ENCODE measurements around the gene STARD4. TPM values are rescaled to one million over a fixed set of nuclear protein-coding genes. Genes with fewer than 3 reads are reported as not detected.
A peak's percentile ranks its signal among the peaks of the same experiment; 100 is the strongest.

Gene STARD4
- total RNA-seq, 2 experiments from 2014 or later, result 54.2 to 55.3 TPM

GRCh38 chr5:111518777-111519176, 6.4 kb upstream of the STARD4 start:
- ATAC-seq (no peak), DNase-seq (no peak)
- H3K27ac Mint-ChIP-seq, result peak overlapping the region; percentile 11
- H3K4me1 Mint-ChIP-seq, result peaks cover 5% of the 10 kb centered on the region
- no peak overlapping the region for H3K4me3 Mint-ChIP-seq
- intact Hi-C loops (cut with DNase I, micrococcal nuclease), result loop anchor here (10.0 kb wide), 2 partner anchors 364 to 784 kb away; partner anchors contain the start of gene SLC25A46 (in 1 of the 2)
- ChIA-PET CTCF (interaction anchor here (1.0 to 2.0 kb wide), 2 partner anchors 11 to 12 kb away, joined by 3 to 5 read pairs; no protein-coding TSS in a partner anchor), POLR2A (no interaction called here)
- no peaks in the 10 kb centered on the region for H3K9me3 Mint-ChIP-seq (ENCODE audit: low read depth)
- no peaks in the 10 kb centered on the region for H3K36me3 Mint-ChIP-seq (ENCODE audit: low read depth)
- no peaks in the 10 kb centered on the region for H3K27me3 Mint-ChIP-seq

GRCh38 chr5:111517853-111518501, 5.6 kb upstream of the STARD4 start:
- H3K4me1 Mint-ChIP-seq, result peaks cover 11% of the 10 kb centered on the region
- DNase-seq (no peak), ATAC-seq (no peak)
- no peaks in the 10 kb centered on the region for H3K27me3 Mint-ChIP-seq
- CTCF ChIA-PET, result interaction anchor here (1.3 to 2.0 kb wide), 3 partner anchors 10 to 14 kb away, joined by 3 to 5 read pairs (median 4); no protein-coding TSS in a partner anchor
- no peak overlapping the region for H3K4me3 Mint-ChIP-seq
- no peaks in the 10 kb centered on the region for H3K36me3 Mint-ChIP-seq (ENCODE audit: low read depth)
- H3K27ac Mint-ChIP-seq, result no peak overlapping the region
- POLR2A ChIA-PET, result no interaction called here
- intact Hi-C loops (cut with DNase I, micrococcal nuclease), result loop anchor here (10.0 kb wide), 2 partner anchors 363 to 783 kb away; partner anchors contain the start of gene SLC25A46 (in 1 of the 2)
- H3K9me3 Mint-ChIP-seq (ENCODE audit: low read depth), result no peaks in the 10 kb centered on the region

GRCh38 chr5:111514087-111514486, 1.8 kb upstream of the STARD4 start:
- DNase-seq (no peak), ATAC-seq (no peak)
- no peaks in the 10 kb centered on the region for H3K27me3 Mint-ChIP-seq
- peaks cover 10% of the 10 kb centered on the region for H3K36me3 Mint-ChIP-seq (ENCODE audit: low read depth)
- H3K9me3 Mint-ChIP-seq (ENCODE audit: low read depth), result no peaks in the 10 kb centered on the region
- peaks cover 29% of the 10 kb centered on the region for H3K4me1 Mint-ChIP-seq
- intact Hi-C loops (cut with DNase I, micrococcal nuclease), result loop anchor here (5.0 to 10.0 kb wide), 4 partner anchors 243 to 1193 kb away; partner anchors contain the start of genes NREP (in 1 of the 2) and SLC25A46 (in 1 of the 2)
- CTCF ChIA-PET, result interaction anchor here (0.6 kb wide), 1 partner anchor 291 kb away, joined by 3 read pairs; no protein-coding TSS in a partner anchor
- POLR2A ChIA-PET, result no interaction called here
- no peak overlapping the region for H3K27ac Mint-ChIP-seq
- no peak overlapping the region for H3K4me3 Mint-ChIP-seq

GRCh38 chr5:111513131-111513520, 791 bp upstream of the STARD4 start:
- Mint-ChIP-seq H3K4me3 (peak overlapping the region; percentile 99), H3K9me3 (ENCODE audit: low read depth) (no peaks in the 10 kb centered on the region), H3K36me3 (ENCODE audit: low read depth) (peaks cover 10% of the 10 kb centered on the region), H3K27me3 (no peaks in the 10 kb centered on the region), H3K27ac (peak overlapping the region; percentile 96), H3K4me1 (peaks cover 36% of the 10 kb centered on the region)
- CTCF ChIA-PET, result interaction anchor here (2.3 kb wide), 1 partner anchor 18 kb away, joined by 12 read pairs; no protein-coding TSS in a partner anchor
- POLR2A ChIA-PET, result no interaction called here
- ATAC-seq (no peak), DNase-seq (no peak)
- intact Hi-C loops (cut with DNase I, micrococcal nuclease), result loop anchor here (2.0 to 10.0 kb wide), 5 partner anchors 244 to 1194 kb away; partner anchors contain the start of genes NREP (in 1 of the 2) and SLC25A46 (in 1 of the 2)

- DNase-seq (no peak), ATAC-seq (peak; percentile 1)
- Mint-ChIP-seq H3K36me3 (ENCODE audit: low read depth) (peaks cover 10% of the 10 kb centered on the region), H3K27ac (peak overlapping the region; percentile 96), H3K27me3 (no peaks in the 10 kb centered on the region), H3K4me1 (peaks cover 46% of the 10 kb centered on the region), H3K4me3 (peak overlapping the region; percentile 99), H3K9me3 (ENCODE audit: low read depth) (no peaks in the 10 kb centered on the region)
- POLR2A ChIA-PET, result interaction anchor here (0.5 to 1.3 kb wide), 4 partner anchors 13 to 649 kb away, joined by 3 to 8 read pairs (median 6); no protein-coding TSS in a partner anchor
- CTCF ChIA-PET, result interaction anchor here (0.6 to 2.6 kb wide), 7 partner anchors 9 to 376 kb away, joined by 3 to 12 read pairs (median 4); no protein-coding TSS in a partner anchor
- intact Hi-C loops (cut with DNase I, micrococcal nuclease), result loop anchor here (1.0 to 10.0 kb wide), 10 partner anchors 18 to 1195 kb away; partner anchors contain the start of genes NREP (in 2 of the 2), CAMK4 (in 1 of the 2), SLC25A46 (in 1 of the 2) and WDR36 (in 1 of the 2)
Measured at GRCh38 chr5:111511831-111512374, 432 bp downstream of the STARD4 start.

- no peaks in the 10 kb centered on the region for H3K27me3 Mint-ChIP-seq
- CTCF ChIA-PET, result interaction anchor here (0.6 to 2.6 kb wide), 8 partner anchors 9 to 639 kb away, joined by 3 to 12 read pairs (median 4); no protein-coding TSS in a partner anchor
- peak overlapping the region; percentile 99 for H3K4me3 Mint-ChIP-seq
- peak overlapping the region; percentile 96 for H3K27ac Mint-ChIP-seq
- no peak for DNase-seq
- POLR2A ChIA-PET, result interaction anchor here (0.6 to 1.3 kb wide), 5 partner anchors 13 to 650 kb away, joined by 3 to 8 read pairs (median 6); no protein-coding TSS in a partner anchor
- H3K9me3 Mint-ChIP-seq (ENCODE audit: low read depth), result no peaks in the 10 kb centered on the region
- ATAC-seq, result no peak
- peaks cover 46% of the 10 kb centered on the region for H3K4me1 Mint-ChIP-seq
- intact Hi-C loops (cut with DNase I, micrococcal nuclease), result loop anchor here (5.0 to 10.0 kb wide), 4 partner anchors 246 to 1196 kb away; partner anchors contain the start of genes NREP (in 1 of the 2) and SLC25A46 (in 1 of the 2)
- H3K36me3 Mint-ChIP-seq (ENCODE audit: low read depth), result peaks cover 10% of the 10 kb centered on the region
Measured at GRCh38 chr5:111511174-111511830, 1.0 kb downstream of the STARD4 start.

GRCh38 chr5:111509119-111509518, 3.2 kb downstream of the STARD4 start:
- H3K4me3 Mint-ChIP-seq, result peak overlapping the region; percentile 59
- ATAC-seq (no peak), DNase-seq (no peak)
- H3K4me1 Mint-ChIP-seq, result peaks cover 44% of the 10 kb centered on the region
- ChIA-PET CTCF (interaction anchor here (0.6 to 1.4 kb wide), 3 partner anchors 12 to 25 kb away, joined by 3 to 5 read pairs (median 3); no protein-coding TSS in a partner anchor), POLR2A (no interaction called here)
- intact Hi-C loops (cut with DNase I, micrococcal nuclease), result no loop called here
- no peaks in the 10 kb centered on the region for H3K9me3 Mint-ChIP-seq (ENCODE audit: low read depth)
- H3K36me3 Mint-ChIP-seq (ENCODE audit: low read depth), result peaks cover 14% of the 10 kb centered on the region
- no peaks in the 10 kb centered on the region for H3K27me3 Mint-ChIP-seq
- no peak overlapping the region for H3K27ac Mint-ChIP-seq

GRCh38 chr5:111507276-111507675, 5.1 kb downstream of the STARD4 start:
- no peak for DNase-seq
- H3K4me1 Mint-ChIP-seq, result peaks cover 32% of the 10 kb centered on the region
- H3K27me3 Mint-ChIP-seq, result no peaks in the 10 kb centered on the region
- H3K36me3 Mint-ChIP-seq (ENCODE audit: low read depth), result peaks cover 19% of the 10 kb centered on the region
- ChIA-PET POLR2A (interaction anchor here (0.7 kb wide), 1 partner anchor 408 kb away, joined by 4 read pairs; no protein-coding TSS in a partner anchor), CTCF (interaction anchor here (0.6 to 1.9 kb wide), 5 partner anchors 10 to 342 kb away, joined by 3 to 9 read pairs (median 4); no protein-coding TSS in a partner anchor)
- no peak for ATAC-seq
- intact Hi-C loops (cut with DNase I, micrococcal nuclease), result no loop called here
- H3K27ac Mint-ChIP-seq, result no peak overlapping the region
- H3K4me3 Mint-ChIP-seq, result no peak overlapping the region
- H3K9me3 Mint-ChIP-seq (ENCODE audit: low read depth), result no peaks in the 10 kb centered on the region

GRCh38 chr5:111505096-111505495, 7.2 kb downstream of the STARD4 start:
- Mint-ChIP-seq H3K27me3 (no peaks in the 10 kb centered on the region), H3K27ac (no peak overlapping the region), H3K36me3 (ENCODE audit: low read depth) (peaks cover 20% of the 10 kb centered on the region), H3K4me1 (peaks cover 22% of the 10 kb centered on the region), H3K4me3 (no peak overlapping the region), H3K9me3 (ENCODE audit: low read depth) (no peaks in the 10 kb centered on the region)
- ChIA-PET CTCF (interaction anchor here (0.6 to 0.7 kb wide), 2 partner anchors 133 to 345 kb away, joined by 3 read pairs; no protein-coding TSS in a partner anchor), POLR2A (no interaction called here)
- DNase-seq (no peak), ATAC-seq (no peak)
- intact Hi-C loops (cut with DNase I, micrococcal nuclease), result no loop called here

GRCh38 chr5:111502956-111503355, 9.4 kb downstream of the STARD4 start:
- ChIA-PET CTCF (interaction anchor here (0.5 kb wide), 1 partner anchor 120 kb away, joined by 3 read pairs; no protein-coding TSS in a partner anchor), POLR2A (no interaction called here)
- ATAC-seq, result no peak
- Mint-ChIP-seq H3K4me1 (peaks cover 19% of the 10 kb centered on the region), H3K4me3 (no peak overlapping the region), H3K27ac (no peak overlapping the region), H3K27me3 (no peaks in the 10 kb centered on the region), H3K9me3 (ENCODE audit: low read depth) (no peaks in the 10 kb centered on the region), H3K36me3 (ENCODE audit: low read depth) (peaks cover 33% of the 10 kb centered on the region)
- intact Hi-C loops (cut with DNase I, micrococcal nuclease), result no loop called here
- no peak for DNase-seq
